HEK293 (cell line): ENCODE data around the gene CDK5R1.

ENCODE experiments used
- CTCF ChIA-PET: fragments of 350-600 bp; formaldehyde crosslinking; extraction: SDS; loops from one replicate; lab custom pipeline; 2021; ENCODE audit warnings: antibody characterized with exemption; lab: Yijun Ruan, JAX
- POLR2A ChIA-PET: fragments of 300-600 bp; formaldehyde crosslinking; extraction: SDS; loops from one replicate; lab custom pipeline; 2020; ENCODE audit warnings: antibody characterized with exemption, inconsistent platforms; lab: Yijun Ruan, JAX
- H3K27ac ChIP-seq: fragments of 200-500 bp; sonication (Bioruptor generic); 2 replicates; pipeline ENCODE4 v1.5.1; 2014; ENCODE audit warnings: low read depth, low read length, control low read depth, inconsistent platforms; ENCODE audit errors: extremely low read depth
- H3K36me3 ChIP-seq, 2 experiments: fragments of 200-500 bp in 1 of 2; sonication (Bioruptor generic) in 1 of 2; 1 replicate in 1 of 2; 2 replicates in 1 of 2; pipeline ENCODE4 v1.5.1; 2014 to 2017; ENCODE audit warnings: inconsistent platforms in 2 of 2, low read length in 2 of 2; ENCODE audit not compliant: control insufficient read depth in 2 of 2, insufficient read depth in 1 of 2
- H3K4me1 ChIP-seq: fragments of 200-500 bp; sonication (Bioruptor generic); 2 replicates; pipeline ENCODE4 v1.5.1; 2014; ENCODE audit warnings: mild to moderate bottlenecking, low read length, inconsistent platforms; ENCODE audit not compliant: control insufficient read depth, insufficient read depth
- H3K4me3 ChIP-seq: 2 replicates; pipeline ENCODE4 v1.5.1; 2011; ENCODE audit warnings: low read depth, mild to moderate bottlenecking, control low read depth, low read length, moderate library complexity
- H3K9me3 ChIP-seq: fragments of 200-500 bp; sonication (Bioruptor generic); 2 replicates; pipeline ENCODE4 v1.5.1; 2014; ENCODE audit warnings: low read depth, low read length, inconsistent platforms; ENCODE audit not compliant: control insufficient read depth, insufficient read depth
- BCL11A ChIP-seq: fragments of 450-650 bp; formaldehyde crosslinking; IDR thresholded peaks from 2 replicates; pipeline ENCODE4 v1.5.1; 2016; ENCODE audit warnings: low read depth, missing biosample characterization, missing genetic modification characterization
- BCL6B ChIP-seq: fragments of 450-650 bp; formaldehyde crosslinking; IDR thresholded peaks from 2 replicates; pipeline ENCODE4 v1.5.1; 2017; ENCODE audit warnings: missing biosample characterization, missing genetic modification characterization
- PATZ1 ChIP-seq: fragments of 450-650 bp; formaldehyde crosslinking; IDR thresholded peaks from 2 replicates; pipeline ENCODE4 v1.5.1; 2016; ENCODE audit warnings: missing biosample characterization, missing genetic modification characterization
- SCRT1 ChIP-seq: fragments of 450-650 bp; formaldehyde crosslinking; IDR thresholded peaks from 2 replicates; pipeline ENCODE4 v1.5.1; 2016; ENCODE audit warnings: missing biosample characterization, missing genetic modification characterization, borderline replicate concordance
- SCRT2 ChIP-seq: fragments of 450-650 bp; formaldehyde crosslinking; IDR thresholded peaks from 2 replicates; pipeline ENCODE4 v1.5.1; 2016; ENCODE audit warnings: missing biosample characterization, missing genetic modification characterization
- TRIM28 ChIP-seq: IDR thresholded peaks from 2 replicates; pipeline ENCODE4 v1.6.1; 2011; ENCODE audit warnings: low read length, control low read depth, borderline replicate concordance
- ZFP3 ChIP-seq: fragments of 450-650 bp; formaldehyde crosslinking; IDR thresholded peaks from 2 replicates; pipeline ENCODE4 v1.5.1; 2016; ENCODE audit warnings: low read depth, missing biosample characterization, missing genetic modification characterization
- ZIC2 ChIP-seq: fragments of 450-650 bp; formaldehyde crosslinking; IDR thresholded peaks from 2 replicates; pipeline ENCODE4 v1.5.1; 2016; ENCODE audit warnings: missing biosample characterization, missing genetic modification characterization
- ZNF146 ChIP-seq: fragments of 450-650 bp; formaldehyde crosslinking; IDR thresholded peaks from 2 replicates; pipeline ENCODE4 v1.5.1; 2016; ENCODE audit warnings: missing biosample characterization, missing genetic modification characterization
- ZNF155 ChIP-seq: fragments of 450-650 bp; formaldehyde crosslinking; IDR thresholded peaks from 2 replicates; pipeline ENCODE4 v1.5.1; 2016; ENCODE audit warnings: missing biosample characterization, missing genetic modification characterization
- ZNF184 ChIP-seq: fragments of 450-650 bp; IDR thresholded peaks from 2 replicates; pipeline ENCODE4 v1.5.1; 2018; ENCODE audit warnings: missing biosample characterization, mild to moderate bottlenecking, missing genetic modification characterization
- ZNF239 ChIP-seq: fragments of 450-650 bp; formaldehyde crosslinking; IDR thresholded peaks from 2 replicates; pipeline ENCODE4 v1.5.1; 2016; ENCODE audit warnings: missing biosample characterization, missing genetic modification characterization
- ZNF302 ChIP-seq: fragments of 450-650 bp; formaldehyde crosslinking; IDR thresholded peaks from 2 replicates; pipeline ENCODE4 v1.5.1; 2016; ENCODE audit warnings: missing biosample characterization, missing genetic modification characterization, low read depth
- ZNF324 ChIP-seq: fragments of 450-650 bp; formaldehyde crosslinking; IDR thresholded peaks from 2 replicates; pipeline ENCODE4 v1.5.1; 2016; ENCODE audit warnings: missing biosample characterization, missing genetic modification characterization
- ZNF510 ChIP-seq: fragments of 450-650 bp; formaldehyde crosslinking; IDR thresholded peaks from 2 replicates; pipeline ENCODE4 v1.5.1; 2018; ENCODE audit warnings: mild to moderate bottlenecking, missing genetic modification characterization, missing biosample characterization; ENCODE audit not compliant: insufficient replicate concordance
- ZNF560 ChIP-seq: fragments of 450-650 bp; formaldehyde crosslinking; IDR thresholded peaks from 2 replicates; pipeline ENCODE4 v1.5.1; 2017; ENCODE audit warnings: missing biosample characterization, missing genetic modification characterization, borderline replicate concordance
- ZNF670 ChIP-seq: fragments of 450-650 bp; formaldehyde crosslinking; IDR thresholded peaks from 2 replicates; pipeline ENCODE4 v1.5.1; 2016; ENCODE audit warnings: missing biosample characterization, missing genetic modification characterization, low read depth
- ZNF843 ChIP-seq: fragments of 450-650 bp; formaldehyde crosslinking; IDR thresholded peaks from 2 replicates; pipeline ENCODE4 v1.5.1; 2016; ENCODE audit warnings: missing biosample characterization, missing genetic modification characterization
- ZSCAN23 ChIP-seq: fragments of 450-650 bp; formaldehyde crosslinking; IDR thresholded peaks from 2 replicates; pipeline ENCODE4 v1.5.1; 2016; ENCODE audit warnings: missing biosample characterization, missing genetic modification characterization

CDK5R1 gene

GRCh38 chr17:32470405-32471167 is 16.2 kb upstream of the CDK5R1 start:
- POLR2A ChIA-PET = interaction anchor here (0.7 kb wide), 1 partner anchor 920 kb away, joined by 3 read pairs; no protein-coding TSS in a partner anchor
- H3K4me3 ChIP-seq = no peak overlapping the region
- CTCF ChIA-PET = interaction anchor here (0.6 to 5.9 kb wide), 6 partner anchors 9 to 449 kb away, joined by 3 to 70 read pairs (median 4); partner anchors contain the start of gene PSMD11
- H3K4me1 ChIP-seq = no peaks in the 10 kb centered on the region
- no peaks in the 10 kb centered on the region for H3K9me3 ChIP-seq
- H3K27ac ChIP-seq = no peak overlapping the region
- H3K36me3 ChIP-seq = peaks cover 95 to 96% of the 10 kb centered on the region in 2 experiments
- TF ChIP-seq ZNF670 (tag by site-specific recombination) (no peak), ZSCAN23 (tag by site-specific recombination) (no peak), PATZ1 (tag by site-specific recombination) (no peak), ZFP3 (tag by site-specific recombination) (no peak), SCRT1 (no peak), ZNF184 (tag by site-specific recombination) (no peak), ZNF239 (no peak), SCRT2 (tag by site-specific recombination) (no peak), ZNF146 (tag by site-specific recombination) (no peak), ZNF510 (no peak), TRIM28 (no peak)

- Histone ChIP-seq H3K9me3 (no peaks in the 10 kb centered on the region), H3K4me1 (no peaks in the 10 kb centered on the region), H3K4me3 (no peak overlapping the region), H3K36me3 (peaks cover 95 to 97% of the 10 kb centered on the region in 2 experiments), H3K27ac (no peak overlapping the region)
- ChIA-PET CTCF (interaction anchor here (1.0 to 5.9 kb wide), 3 partner anchors 10 to 28 kb away, joined by 4 to 70 read pairs (median 4); partner anchors contain the start of gene PSMD11), POLR2A (interaction anchor here (0.6 to 1.1 kb wide), 2 partner anchors 27 to 49 kb away, joined by 3 read pairs; partner anchors contain the start of gene PSMD11)
- no peak for TF ChIP-seq ZNF302 (tag by site-specific recombination)
- TF ChIP-seq PATZ1 (tag by site-specific recombination) = no peak
- TF ChIP-seq ZNF324 (tag by site-specific recombination) = no peak
- no peak for TF ChIP-seq ZNF843
- no peak for TF ChIP-seq BCL11A
- TF ChIP-seq ZNF560 (tag by site-specific recombination) = no peak
- no peak for TF ChIP-seq BCL6B
- TF ChIP-seq ZIC2 = no peak
- TF ChIP-seq ZNF155 (tag by site-specific recombination) = no peak
Observed at GRCh38 chr17:32471652-32472051, 15.1 kb upstream of the CDK5R1 start.
